ENCODE measurements around the gene RACK1.
"Not testable (repeated sequence)": the region's sequence is repeated elsewhere in the genome, so short reads cannot be mapped to it uniquely, and the experiment has no call there.

RACK1 gene

GRCh38 chr5:181243564-181244343 lies at the start of gene RACK1:
Gene RACK1, minus strand, starts transcription at chr5:181243906. Its CDS starts 106 bp downstream, at chr5:181243800.
- DNase-seq (ENCODE audit: low spot score): peak; percentile 93

GRCh38 chr5:181287331-181287730 lies 43.6 kb upstream of the RACK1 start:
- not testable (repeated sequence) for DNase-seq (ENCODE audit: low spot score)

GRCh38 chr5:181285962-181286705 lies 42.4 kb upstream of the RACK1 start:
- DNase-seq (ENCODE audit: low spot score): not testable (repeated sequence)

GRCh38 chr5:181283841-181284755 lies 40.4 kb upstream of the RACK1 start:
- not testable (repeated sequence) for DNase-seq (ENCODE audit: low spot score)

- DNase-seq (ENCODE audit: low spot score): no peak
These were observed 39.6 kb upstream of the RACK1 start for GRCh38 chr5:181283347-181283746.

- DNase-seq (ENCODE audit: low spot score): no peak
These were observed 39.2 kb upstream of the RACK1 start for GRCh38 chr5:181282874-181283273.

- not testable (repeated sequence) for DNase-seq (ENCODE audit: low spot score)
These were observed 38.7 kb upstream of the RACK1 start for GRCh38 chr5:181282415-181282814.

GRCh38 chr5:181281984-181282316 lies 38.2 kb upstream of the RACK1 start:
- DNase-seq (ENCODE audit: low spot score): no peak

- DNase-seq (ENCODE audit: low spot score): no peak
These were observed 37.6 kb upstream of the RACK1 start for GRCh38 chr5:181281077-181281983.

- DNase-seq (ENCODE audit: low spot score): no peak
These were observed 36.6 kb upstream of the RACK1 start for GRCh38 chr5:181280251-181280762.

- peak; percentile 30 for DNase-seq (ENCODE audit: low spot score)
These were observed 29.7 kb upstream of the RACK1 start for GRCh38 chr5:181273433-181273744.

GRCh38 chr5:181271081-181271480 lies 27.4 kb upstream of the RACK1 start:
- DNase-seq (ENCODE audit: low spot score): no peak

- DNase-seq (ENCODE audit: low spot score): not testable (repeated sequence)
These were observed 24.2 kb upstream of the RACK1 start for GRCh38 chr5:181267907-181268306.

GRCh38 chr5:181267291-181267904 lies 23.7 kb upstream of the RACK1 start:
- peak; percentile 57 for DNase-seq (ENCODE audit: low spot score)

GRCh38 chr5:181265092-181265671 lies 21.5 kb upstream of the RACK1 start:
- DNase-seq (ENCODE audit: low spot score): no peak

GRCh38 chr5:181263633-181264032 lies 19.9 kb upstream of the RACK1 start:
- DNase-seq (ENCODE audit: low spot score): no peak

GRCh38 chr5:181261320-181262049 lies 17.8 kb upstream of the RACK1 start:
- DNase-seq (ENCODE audit: low spot score): peak; percentile 74

GRCh38 chr5:181260720-181261319 lies 17.1 kb upstream of the RACK1 start, which contains the start of gene TRIM52:
Gene TRIM52, minus strand, starts transcription at chr5:181261143. Its CDS starts 330 bp downstream, at chr5:181260813.
- peak; percentile 93 for DNase-seq (ENCODE audit: low spot score)

All from kidney tubule cell (primary cell).